Muscle of back (tissue), 11 donors: ENCODE results near the gene MAP3K14. TPM values are rescaled to one million over a fixed set of nuclear protein-coding genes. Genes with fewer than 3 reads are reported as not detected.

Experiments used
- DNase-seq, 3 donors: peaks; one replicate each; pipeline versions ENCODE4 v3.0.0 to v3.0.0-alpha.2; 2013
- polyA plus RNA-seq, 10 donors: library from polyadenylated mRNA; unstranded; fragments of 120-200 nt; gene quantifications; one replicate each; pipeline ENCODE4 v1.2.1, GENCODE V29; 2013; ENCODE audit not compliant: insufficient read length in 10 of 10

MAP3K14 gene
- polyA plus RNA-seq, 10 donors = 5.3 to 8.9 (median 8.0) TPM

DNA sequence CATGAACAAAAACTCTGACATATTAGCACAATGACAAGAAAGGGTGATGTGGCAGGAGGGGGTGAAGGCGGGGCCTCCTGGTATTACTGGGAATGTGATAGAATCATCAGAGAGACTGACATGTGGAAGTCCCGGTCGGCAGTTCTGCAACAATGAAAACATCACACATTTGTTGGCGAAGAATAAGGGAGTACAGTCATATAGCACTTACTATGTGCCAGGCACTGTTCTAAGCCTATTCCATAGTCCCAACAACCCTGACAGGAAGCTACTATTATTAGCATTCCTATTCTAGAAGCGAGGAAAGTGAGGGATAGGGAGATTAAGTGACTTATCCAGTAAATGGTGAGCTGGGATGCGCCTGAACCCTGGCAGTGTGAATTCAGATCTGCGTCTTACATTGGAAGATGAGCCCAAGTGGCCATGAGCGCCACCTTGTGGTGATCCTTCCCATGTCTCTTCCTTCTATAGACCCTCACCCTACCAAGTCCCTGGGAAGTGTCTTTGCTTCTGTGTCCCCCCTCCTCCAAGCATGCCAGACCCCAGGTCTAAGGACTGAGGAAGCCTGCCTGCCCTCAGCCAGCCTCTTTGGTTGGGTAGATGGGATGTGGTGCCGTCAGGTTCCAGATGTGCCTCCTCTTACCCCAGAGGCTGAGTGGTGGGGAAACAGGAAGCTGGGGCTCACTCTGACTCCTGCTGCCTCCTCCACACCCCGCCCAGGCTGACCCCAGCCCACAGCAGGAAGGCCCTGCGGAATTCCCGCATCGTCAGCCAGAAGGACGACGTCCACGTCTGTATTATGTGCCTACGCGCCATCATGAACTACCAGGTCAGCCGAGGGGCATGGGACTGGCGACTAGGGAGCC is 81.2 kb downstream of the MAP3K14 start:
- DNase-seq = peak; percentile 59 to 83 (median 81)

DNA sequence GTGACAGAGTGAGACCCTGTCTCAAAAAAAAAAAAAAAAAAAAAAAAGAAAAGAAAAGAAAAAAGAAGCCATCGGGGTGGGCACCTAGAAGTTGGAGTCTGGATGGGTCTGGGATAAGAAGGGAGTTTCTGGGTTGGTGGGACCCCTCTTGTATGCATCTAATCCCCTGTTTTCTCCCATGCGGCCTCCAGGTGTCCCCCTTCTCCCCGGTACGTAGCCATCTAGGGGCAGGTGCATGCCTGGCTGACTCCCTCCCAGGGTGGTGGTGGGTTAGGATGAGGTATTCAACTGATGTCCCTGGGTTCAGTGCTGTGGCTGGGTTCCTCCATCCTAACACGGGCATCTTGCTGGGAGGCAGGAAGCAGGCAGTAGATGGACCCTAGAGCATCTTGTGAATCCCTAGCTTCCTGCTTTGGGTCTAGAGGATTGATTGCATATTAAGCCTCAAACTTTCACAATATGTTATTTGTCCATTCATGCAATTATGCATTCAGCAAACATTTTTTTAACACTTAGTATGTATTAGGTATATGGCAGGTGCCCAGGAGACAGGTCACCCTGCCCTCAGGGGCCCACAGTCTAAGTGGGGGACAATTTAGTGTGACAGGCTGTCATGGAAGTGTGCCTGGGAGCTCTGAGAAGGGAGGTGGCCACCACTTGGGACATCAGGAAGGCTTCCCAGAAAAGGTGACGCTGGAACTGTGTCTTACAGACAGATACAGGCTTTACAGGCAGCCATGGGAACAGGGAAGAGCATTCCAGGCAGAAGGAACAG is 82.0 kb downstream of the MAP3K14 start:
- DNase-seq = no peak

DNA sequence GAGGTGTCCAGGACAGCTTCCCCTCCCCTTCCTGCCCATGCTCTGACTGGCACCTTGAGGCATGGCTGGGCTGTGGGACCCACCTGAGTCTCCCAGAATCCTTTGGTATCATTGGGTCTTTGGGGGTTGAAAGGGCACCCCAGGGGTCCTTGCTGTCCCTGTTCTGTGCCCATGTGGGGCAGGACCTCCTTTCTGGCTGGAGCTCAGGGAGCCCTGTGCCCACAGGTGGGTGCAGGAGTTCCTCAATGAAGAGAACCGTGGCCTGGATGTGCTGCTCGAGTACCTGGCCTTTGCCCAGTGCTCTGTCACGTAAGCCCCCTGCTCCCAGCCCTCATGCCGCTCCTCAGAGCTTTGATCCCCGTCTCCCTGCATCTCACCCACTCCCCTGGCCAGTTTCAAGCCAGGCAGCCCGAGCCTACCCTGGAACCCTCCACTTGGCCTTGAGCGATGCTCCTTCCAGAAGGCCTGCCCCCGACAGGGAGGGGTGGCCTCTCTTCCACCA is 83.3 kb downstream of the MAP3K14 start:
- DNase-seq = no peak

DNA sequence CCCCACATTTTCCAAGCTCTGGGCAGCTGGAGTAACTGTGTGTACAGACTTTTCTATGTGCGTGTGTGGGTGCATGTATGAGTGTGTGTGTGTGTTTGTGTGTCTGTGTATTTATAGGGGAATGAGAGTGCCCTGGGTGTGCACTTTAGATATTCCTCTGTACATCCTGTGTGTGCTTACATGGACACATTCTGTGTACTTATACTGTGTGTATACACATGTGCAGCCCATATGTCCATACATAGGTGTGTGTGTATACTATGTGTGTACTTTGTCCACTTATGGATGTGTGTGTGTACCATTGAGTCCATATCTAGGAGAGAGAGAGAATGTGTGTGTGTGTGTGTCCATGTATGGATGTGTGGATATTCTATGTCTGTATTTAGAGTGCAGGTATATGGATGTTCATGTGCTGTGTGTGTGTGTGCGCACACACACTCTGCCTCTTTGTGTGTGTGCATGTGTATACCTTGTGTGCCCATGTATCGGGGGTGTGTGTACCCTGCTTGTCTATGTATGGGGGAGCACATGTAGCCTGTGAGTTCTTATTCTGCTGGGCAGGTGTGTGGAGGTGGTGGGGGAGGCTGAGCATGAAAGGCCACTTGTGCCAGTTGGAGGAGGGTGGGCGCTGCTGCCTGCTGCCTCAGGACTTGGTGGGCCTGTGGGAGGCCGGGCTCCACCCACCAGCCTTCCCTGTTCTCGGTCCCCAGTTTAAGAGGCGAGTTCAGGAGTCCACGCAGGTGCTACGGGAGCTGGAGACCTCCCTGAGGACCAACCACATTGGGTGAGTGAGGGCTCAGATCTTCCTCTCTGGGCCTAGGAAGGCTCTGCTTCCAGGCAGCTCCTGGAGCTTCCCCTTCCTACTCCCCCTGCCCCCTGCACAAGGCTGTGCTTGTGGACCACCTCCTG is 84.1 kb downstream of the MAP3K14 start:
- no peak for DNase-seq

DNA sequence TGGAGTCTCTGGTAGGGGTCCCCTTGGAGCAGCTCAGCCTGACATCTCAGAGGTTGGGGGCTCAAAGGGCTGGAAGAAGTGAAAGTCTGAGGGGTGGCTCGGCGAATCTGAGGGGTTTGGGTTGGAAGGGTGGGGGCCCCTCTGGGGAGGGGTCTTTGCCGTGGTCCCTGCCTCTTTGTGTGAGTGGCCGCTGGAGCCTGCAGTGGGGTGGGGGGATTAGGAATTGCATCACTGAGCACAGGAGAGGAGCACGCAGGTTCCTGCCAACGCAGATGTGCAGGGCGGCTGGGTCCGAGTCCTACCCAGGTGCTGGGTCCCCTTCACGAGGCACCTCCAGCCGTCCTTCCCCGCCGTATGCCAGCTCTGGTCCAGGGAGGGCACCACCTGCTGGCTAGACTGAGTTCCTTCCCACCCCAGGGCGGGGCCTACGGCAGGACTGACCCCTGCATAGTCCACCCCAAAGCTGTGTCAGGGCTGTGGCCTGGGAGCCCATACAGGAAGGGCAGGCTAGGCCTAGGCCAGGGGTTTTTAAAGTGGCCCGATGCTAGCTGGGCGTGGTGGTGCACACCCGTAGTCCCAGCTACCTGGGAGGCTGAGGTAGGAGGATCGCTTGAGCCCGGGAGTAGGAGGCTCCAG is 85.2 kb downstream of the MAP3K14 start:
- no peak for DNase-seq

DNA sequence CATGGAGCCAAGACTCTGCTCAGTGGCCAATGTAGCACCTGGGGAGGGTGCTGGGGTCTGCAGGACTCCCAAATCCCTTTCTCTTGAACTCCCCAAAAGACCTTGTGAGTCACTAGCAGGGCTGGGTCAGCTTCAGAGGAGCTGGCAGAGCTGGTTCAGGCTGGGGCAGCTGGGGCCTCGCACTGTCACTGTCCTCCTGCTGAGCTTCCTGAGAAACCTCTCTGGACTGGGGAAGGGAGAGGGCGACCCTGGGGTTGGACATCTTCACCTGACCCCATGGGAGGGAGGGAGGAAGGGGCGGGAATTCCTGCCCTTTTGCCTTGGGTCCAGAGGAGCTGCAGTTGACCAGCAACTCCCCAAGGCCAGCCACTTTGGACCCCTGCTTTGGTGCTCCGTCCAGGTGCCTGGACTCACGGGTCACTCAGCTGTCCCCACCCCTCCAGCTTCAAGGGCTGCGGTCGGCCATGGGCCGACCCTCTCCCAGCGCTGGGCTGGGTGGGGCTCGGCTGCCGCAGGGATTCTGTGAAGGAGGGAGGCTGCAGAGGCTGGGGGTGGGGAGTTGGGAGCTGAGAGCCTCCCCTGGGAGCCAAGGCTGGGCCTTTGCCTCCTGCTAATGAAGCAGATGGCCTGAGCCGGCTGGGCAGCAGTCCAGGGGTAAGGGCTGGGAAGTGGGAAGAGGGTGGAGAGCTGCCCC is 85.9 kb downstream of the MAP3K14 start:
- peak in 1 of 3 donors; percentile 59 for DNase-seq

DNA sequence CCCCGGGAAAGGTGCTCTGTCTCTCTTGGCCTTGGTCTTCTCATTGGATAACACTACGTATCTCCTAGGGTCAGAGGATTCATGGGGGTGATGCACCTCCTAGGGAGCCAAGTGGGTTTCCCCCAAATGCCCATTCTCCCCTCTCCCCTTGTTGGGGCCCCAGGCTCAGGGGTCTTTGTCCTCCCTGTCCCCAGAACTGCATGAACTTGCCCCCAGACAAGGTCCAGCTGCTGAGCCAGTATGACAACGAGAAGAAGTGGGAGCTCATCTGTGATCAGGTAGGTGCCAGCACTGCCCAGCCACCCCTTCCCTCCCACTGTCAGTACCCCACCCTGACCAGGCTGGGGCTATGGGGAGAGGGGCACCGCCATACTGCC is 86.4 kb downstream of the MAP3K14 start:
- DNase-seq = no peak

DNA sequence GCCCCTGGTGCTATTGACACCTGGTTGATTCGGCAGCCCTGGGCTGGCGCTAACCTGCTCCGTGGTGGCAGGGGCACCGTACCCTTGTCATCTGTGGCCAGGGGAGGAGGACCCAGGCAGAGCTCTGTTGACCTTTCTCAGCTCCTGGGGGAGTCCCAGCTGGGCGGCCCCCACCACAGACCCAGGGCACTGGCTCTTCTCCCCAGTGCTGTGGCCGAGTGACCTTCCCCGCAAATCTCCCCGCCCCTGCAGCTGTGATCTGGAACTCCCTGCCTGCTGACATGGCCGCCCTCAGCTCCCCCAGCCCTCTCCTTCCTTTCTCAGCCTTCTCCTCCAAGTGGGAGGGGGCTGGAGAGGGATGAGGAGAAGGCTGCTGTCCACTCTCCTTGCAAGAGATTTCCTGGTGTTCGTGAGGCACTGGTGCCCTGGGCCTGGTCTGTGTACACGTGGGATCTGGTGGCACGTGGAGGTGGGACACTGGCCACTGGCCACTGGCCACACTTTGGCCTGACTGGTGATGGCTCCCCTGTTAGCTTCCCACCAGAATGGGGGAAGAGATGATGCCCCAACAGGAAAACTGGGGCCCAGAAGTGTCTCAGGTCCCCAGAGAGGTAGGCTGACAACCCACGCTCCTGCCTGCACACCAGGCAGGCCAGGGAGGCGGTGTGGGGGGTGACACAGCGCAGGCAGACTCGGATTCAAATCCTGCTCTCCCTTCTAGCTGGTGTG is 87.0 kb downstream of the MAP3K14 start:
- DNase-seq = peak in 1 of 3 donors; percentile 69

DNA sequence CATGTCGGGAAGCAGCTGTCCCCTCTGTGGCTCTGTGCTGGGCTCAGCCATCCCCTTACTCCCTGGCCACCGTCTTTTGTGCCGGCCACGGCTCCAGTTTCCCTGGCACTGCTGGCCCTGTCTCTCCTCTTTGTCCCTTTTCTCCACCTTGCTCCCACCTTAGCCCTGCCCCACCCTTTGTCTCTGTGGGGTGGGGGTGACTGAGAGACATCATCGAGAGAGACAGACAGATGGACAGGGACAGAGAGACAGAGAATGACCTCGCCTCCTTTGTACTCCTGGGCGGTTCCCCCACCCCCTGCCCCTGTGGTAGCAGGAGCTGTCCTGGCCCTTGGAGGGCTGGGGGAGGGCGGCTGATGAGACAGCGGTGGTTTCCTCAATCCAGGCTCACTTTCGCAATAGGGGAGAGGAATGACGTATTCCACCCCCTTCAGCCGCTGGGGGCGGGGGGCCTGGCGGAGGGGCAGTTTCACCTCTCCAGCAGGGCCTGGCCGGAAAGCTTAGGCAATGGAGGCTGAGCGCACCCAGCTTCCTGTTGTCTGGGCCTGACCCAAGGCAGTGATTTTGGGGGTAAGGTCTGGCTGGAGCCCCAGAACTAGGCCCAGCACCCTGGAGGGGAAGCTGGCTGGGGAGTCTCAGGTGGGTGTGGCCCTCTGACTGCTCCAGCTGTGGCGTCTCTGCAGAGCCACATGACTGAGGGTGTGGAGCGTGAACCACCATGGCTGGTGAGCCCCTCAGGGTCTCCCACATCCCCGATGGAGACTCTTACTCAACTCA is 87.9 kb downstream of the MAP3K14 start:
- DNase-seq = peak; percentile 69 to 90 (median 82)

DNA sequence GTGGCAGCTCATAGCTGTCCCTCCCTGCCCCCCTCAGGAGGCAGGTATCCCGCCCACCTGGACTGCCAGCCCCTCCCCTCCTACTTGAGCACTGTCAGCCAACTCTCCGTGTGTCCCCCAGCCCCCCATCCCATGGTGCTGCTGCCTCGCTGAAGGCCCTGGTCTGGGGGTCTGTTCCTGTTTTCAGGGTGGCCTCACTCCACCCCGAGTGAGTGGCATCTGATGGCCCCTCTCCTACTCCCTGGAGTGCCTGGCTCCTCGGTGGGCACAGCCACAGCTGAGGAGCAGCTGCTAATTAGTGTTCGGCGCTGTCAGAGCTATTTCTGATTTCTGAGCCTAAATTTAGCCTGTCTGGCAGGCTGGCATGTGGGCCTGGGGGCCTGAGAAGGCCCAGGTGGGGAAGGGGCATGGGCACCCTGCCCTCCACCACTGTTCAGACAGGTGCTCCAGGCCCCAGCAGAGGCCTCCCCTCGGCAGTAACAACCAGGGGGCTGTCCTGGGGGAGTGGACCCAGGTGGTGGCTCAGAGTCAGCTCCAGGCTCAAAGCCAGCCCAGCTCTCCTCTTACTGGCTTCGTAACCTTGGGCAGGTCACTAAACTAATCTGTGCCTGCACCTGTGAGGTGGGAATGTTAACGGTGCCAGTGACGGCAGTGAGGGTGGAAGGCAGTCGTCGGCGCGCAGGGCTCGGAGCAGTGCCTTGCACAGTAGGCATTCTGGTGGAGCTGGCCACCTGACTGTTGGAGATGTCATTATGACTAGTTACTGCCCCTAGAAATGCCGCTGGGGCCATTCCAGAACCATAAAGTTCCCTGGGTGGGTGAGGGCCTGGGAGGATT is 88.7 kb downstream of the MAP3K14 start:
- DNase-seq = peak in 2 of 3 donors; percentile 44 to 49

DNA sequence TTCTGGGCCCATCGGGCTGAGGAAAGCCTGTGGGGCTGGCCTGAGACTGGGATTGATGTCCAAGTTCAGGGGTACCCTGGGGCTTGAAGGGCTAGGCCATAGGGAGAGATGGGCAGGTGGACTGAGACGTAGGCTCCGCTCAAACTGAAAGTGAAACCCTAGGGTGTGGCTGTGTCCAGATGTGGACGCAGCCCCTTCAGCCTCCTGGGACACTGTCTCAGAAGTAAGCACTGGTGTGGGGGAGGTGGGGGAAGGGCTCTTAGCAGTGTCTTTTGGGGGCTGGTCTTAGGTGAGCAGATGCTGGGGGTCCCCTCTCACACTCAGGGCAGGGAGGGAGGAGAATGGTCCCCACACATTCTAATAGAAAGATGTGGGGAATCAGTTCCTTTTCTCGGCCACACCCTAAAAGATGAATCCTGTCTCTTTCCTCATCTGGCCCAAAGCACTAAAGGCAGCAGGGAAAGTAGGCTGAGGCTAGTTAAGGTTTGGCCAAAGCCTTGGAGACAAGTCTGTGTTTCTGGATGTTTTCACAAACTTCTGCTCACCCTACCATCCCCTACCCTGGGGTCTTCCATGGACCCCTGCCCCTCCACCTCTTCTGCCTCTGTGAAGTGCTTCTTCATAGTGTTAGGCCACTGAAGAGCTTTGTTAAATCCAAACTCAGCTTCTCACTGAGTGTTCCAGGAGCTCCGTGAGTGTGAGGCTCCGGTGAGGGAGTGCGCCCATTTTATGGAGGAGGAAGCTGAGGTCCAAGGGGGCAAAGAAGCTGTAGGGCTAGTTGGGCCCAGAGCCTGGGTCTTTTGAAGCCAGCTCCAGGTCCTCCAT is 89.5 kb downstream of the MAP3K14 start:
- DNase-seq = peak in 1 of 3 donors; percentile 55

DNA sequence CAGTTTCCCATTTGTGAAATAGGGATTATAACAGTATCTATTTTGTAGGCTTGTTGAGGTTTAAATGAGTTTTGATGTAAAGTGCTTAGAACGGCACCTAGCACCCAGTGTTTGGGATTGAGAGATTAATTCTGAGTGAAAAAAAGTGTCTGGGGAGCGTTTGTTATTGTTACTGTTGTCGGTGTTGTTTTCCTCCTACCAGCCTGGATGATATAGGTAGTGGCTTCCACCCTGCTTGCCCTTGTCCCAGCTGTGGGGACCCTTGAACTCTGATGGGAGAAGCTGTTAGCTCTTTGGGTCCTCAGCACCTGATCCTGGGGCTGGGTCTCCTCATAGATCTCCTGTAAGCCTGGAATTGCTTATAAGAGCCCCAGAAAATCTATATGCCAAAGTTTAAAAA is 90.2 kb downstream of the MAP3K14 start:
- DNase-seq = no peak

DNA sequence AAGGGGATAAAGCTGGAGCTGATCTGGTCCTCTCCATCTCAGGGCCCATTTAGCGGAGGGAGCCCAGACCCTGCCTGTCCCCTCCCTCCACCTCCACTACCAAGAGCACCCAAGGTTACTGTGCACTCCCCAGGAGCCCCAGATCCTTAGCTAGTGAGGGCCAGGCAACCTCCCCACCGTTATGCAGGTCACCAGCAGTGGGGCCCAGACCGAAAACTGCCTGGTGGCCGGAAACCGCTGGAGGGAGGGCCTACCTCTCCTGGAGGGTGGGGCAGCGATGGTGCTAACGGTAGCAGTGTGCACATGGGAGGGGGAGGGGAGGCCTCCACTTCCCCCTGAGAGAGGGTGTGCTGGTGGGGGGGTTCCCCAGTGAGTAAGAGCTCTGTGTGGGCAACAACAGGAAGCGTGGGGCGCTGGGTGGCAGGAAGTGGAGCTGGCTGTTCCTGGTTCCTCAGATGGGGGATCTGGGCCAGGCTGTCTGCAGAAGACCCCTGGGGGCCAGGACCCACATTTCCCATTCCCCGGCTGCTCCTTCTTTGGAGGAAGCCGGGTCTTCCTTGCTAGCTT is 90.8 kb downstream of the MAP3K14 start:
- DNase-seq = peak in 2 of 3 donors; percentile 42 to 50

DNA sequence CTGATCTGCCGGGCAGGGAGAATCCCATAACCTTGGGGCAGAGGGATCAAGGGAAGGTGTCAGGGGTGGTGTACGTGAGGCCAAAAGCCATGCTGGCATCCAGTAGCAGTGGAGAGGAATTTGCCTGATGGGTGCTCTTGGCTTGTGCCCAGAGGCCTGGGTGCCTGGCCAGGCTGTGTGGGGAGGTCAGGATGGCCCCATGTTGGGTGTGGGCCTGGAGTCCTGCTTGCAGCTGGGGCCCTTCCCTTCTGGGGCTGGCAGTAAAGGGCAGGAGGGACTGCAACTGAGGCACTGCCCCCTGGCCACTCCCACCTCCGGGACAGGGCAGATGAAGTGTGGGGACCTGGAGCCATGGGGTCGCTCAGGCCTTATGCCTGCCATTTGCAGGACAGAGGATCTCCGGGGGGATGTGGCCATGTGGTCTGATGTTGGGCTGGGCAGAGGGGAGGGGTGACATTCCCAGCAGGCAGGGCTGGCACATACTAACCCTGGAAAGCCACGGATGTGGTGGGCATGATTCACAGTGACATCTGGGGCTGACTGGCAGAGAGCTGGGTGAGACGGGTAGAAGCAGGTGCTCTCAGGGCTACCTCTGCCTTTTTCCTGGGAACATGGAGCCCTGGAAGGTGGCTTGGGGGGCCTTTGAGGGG is 91.6 kb downstream of the MAP3K14 start:
- no peak for DNase-seq

DNA sequence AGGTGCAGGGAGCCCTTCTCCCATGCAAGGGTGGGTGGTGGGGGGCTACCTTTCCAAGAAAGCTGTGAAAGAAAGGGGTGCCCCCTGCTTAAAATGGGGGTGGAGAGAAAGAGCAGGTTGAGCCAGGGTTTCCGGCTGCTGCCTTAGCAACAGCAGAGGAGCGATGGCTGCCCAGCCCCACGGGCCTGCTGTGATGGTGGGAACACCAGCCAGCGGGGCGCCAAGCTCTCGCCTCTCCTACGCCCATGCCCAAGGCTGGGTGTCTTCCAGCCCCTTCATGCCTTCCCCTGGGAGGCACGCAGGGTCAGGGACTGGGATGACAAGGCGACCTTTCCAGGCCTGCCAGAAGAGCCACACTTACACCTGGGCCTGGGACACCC is 92.2 kb downstream of the MAP3K14 start:
- DNase-seq = no peak
